Measurements from ENCODE around the gene GRB10. TPM values are rescaled to one million over a fixed set of nuclear protein-coding genes. Genes with fewer than 3 reads are reported as not detected.

The GRB10 gene
- total RNA-seq, 2 experiments from 2014 or later = 5.9 to 8.4 TPM

DNA sequence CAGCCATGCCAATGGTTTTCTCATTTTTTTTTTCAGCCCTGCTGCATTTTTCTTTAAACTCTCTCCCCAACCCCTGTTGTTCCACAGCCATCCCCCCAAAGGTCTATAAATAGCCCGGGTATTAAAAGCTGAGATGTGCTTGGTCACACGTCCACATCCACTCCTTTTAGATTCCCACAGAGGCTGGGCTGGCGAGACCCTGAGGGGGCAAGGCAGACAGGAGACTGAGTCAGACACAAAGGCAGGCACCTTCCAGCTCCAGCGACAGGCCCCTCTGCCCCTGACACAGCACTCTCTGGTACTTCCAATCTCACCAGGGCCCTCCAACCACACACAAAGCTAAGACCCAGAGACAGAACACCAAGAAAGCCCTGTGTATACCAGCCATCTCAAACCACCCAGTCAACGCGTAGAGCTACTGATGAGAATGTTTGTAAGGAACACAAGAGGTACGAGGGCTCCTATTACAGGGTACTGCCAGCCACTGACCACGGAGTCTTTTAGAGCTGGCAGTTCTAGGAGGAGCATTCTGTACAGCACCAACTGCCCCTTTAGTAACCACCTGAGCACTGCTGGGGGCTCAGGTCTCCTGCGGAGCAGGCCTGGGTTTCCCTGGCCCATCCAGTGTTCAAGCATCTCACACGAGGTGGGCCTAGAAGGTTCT, 153.3 kb downstream of the GRB10 start:
- Mint-ChIP-seq H3K9me3 (no peaks in the 10 kb centered on the region), H3K4me1 (ENCODE audit: low read depth) (no peaks in the 10 kb centered on the region), H3K4me3 (no peak overlapping the region), H3K27me3 (peaks cover 7% of the 10 kb centered on the region), H3K36me3 (ENCODE audit: low read depth) (no peaks in the 10 kb centered on the region), H3K27ac (no peak overlapping the region)
- Histone ChIP-seq H3K27me3 (ENCODE audit: control insufficient read depth in 1 of 2, insufficient read depth in 2 of 2, low read length in 2 of 2) (peaks cover 0 to 4% of the 10 kb centered on the region in 2 experiments), H3K4me1 (ENCODE audit: insufficient read depth, low read length) (peaks cover 6% of the 10 kb centered on the region), H3K27ac (ENCODE audit: low read depth in 1 of 2, low read length in 2 of 2) (no peak overlapping the region), H3K36me3 (ENCODE audit: insufficient read depth, low read length) (no peaks in the 10 kb centered on the region), H3K4me3 (ENCODE audit: low read length) (no peak overlapping the region), H3K9me3 (ENCODE audit: control insufficient read depth in 1 of 2, insufficient read depth in 1 of 2, low read length in 2 of 2) (no peaks in the 10 kb centered on the region)
- no peak for DNase-seq
- POLR2A ChIA-PET = no interaction called here
- CTCF ChIA-PET = interaction anchor here (1.0 kb wide), 1 partner anchor 512 kb away, joined by 3 read pairs; no protein-coding TSS in a partner anchor
- ATAC-seq (ENCODE audit: poor library complexity) = no peak
- TF ChIP-seq, protein P1, sequence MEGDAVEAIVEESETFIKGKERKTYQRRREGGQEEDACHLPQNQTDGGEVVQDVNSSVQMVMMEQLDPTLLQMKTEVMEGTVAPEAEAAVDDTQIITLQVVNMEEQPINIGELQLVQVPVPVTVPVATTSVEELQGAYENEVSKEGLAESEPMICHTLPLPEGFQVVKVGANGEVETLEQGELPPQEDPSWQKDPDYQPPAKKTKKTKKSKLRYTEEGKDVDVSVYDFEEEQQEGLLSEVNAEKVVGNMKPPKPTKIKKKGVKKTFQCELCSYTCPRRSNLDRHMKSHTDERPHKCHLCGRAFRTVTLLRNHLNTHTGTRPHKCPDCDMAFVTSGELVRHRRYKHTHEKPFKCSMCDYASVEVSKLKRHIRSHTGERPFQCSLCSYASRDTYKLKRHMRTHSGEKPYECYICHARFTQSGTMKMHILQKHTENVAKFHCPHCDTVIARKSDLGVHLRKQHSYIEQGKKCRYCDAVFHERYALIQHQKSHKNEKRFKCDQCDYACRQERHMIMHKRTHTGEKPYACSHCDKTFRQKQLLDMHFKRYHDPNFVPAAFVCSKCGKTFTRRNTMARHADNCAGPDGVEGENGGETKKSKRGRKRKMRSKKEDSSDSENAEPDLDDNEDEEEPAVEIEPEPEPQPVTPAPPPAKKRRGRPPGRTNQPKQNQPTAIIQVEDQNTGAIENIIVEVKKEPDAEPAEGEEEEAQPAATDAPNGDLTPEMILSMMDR (IDR thresholded peaks at IDR 0.05) = no peak
- intact Hi-C loops (cut with DNase I, micrococcal nuclease) = no loop called here

DNA sequence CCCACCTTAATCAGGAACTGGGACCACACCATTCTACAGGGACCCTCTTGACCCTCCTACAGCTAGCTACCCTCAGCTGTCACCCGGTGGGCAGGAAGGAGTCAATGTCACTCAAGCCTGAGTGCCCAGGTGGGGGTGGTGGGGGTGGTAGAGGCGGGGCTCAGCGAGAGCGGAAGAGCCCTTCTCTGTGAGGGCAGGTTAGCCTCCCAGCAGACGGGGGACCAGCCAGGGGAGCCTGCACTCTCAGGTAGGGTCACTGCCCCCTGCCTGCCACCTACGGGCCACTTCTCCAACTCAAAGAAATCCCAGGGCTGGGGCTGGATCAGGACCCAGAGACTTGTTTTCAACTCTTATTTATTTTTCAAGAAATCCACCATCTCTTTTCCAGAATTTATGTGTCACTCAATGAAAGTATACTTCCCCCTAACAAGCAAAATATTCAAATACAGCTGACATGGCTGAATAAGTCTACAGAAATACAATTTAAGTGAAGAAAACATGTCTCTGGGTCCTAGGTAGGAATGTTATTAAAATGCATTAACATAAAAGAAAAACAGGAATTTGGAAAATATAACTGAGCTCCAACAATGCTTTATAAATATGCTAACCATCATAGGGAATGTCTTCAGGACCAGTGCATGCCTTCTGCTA, 154.1 kb downstream of the GRB10 start:
- H3K27me3 Mint-ChIP-seq = peaks cover 7% of the 10 kb centered on the region
- Histone ChIP-seq H3K4me3 (ENCODE audit: low read length) (no peak overlapping the region), H3K4me1 (ENCODE audit: insufficient read depth, low read length) (peaks cover 6% of the 10 kb centered on the region), H3K36me3 (ENCODE audit: insufficient read depth, low read length) (no peaks in the 10 kb centered on the region), H3K27me3 (ENCODE audit: control insufficient read depth in 1 of 2, insufficient read depth in 2 of 2, low read length in 2 of 2) (peaks cover 0 to 4% of the 10 kb centered on the region in 2 experiments), H3K9me3 (ENCODE audit: control insufficient read depth in 1 of 2, insufficient read depth in 1 of 2, low read length in 2 of 2) (no peaks in the 10 kb centered on the region), H3K27ac (ENCODE audit: low read depth in 1 of 2, low read length in 2 of 2) (no peak overlapping the region)
- no peak overlapping the region for H3K27ac Mint-ChIP-seq
- intact Hi-C loops (cut with DNase I, micrococcal nuclease) = no loop called here
- DNase-seq (no peak), ATAC-seq (ENCODE audit: poor library complexity) (no peak)
- H3K9me3 Mint-ChIP-seq = no peaks in the 10 kb centered on the region
- H3K36me3 Mint-ChIP-seq (ENCODE audit: low read depth) = no peaks in the 10 kb centered on the region
- no peak overlapping the region for H3K4me3 Mint-ChIP-seq
- POLR2A ChIA-PET = no interaction called here
- TF ChIP-seq, protein P1 (IDR thresholded peaks at IDR 0.05) = no peak
- no peaks in the 10 kb centered on the region for H3K4me1 Mint-ChIP-seq (ENCODE audit: low read depth)
- CTCF ChIA-PET = interaction anchor here (0.6 to 1.0 kb wide), 2 partner anchors 513 to 590 kb away, joined by 3 to 4 read pairs; no protein-coding TSS in a partner anchor

DNA sequence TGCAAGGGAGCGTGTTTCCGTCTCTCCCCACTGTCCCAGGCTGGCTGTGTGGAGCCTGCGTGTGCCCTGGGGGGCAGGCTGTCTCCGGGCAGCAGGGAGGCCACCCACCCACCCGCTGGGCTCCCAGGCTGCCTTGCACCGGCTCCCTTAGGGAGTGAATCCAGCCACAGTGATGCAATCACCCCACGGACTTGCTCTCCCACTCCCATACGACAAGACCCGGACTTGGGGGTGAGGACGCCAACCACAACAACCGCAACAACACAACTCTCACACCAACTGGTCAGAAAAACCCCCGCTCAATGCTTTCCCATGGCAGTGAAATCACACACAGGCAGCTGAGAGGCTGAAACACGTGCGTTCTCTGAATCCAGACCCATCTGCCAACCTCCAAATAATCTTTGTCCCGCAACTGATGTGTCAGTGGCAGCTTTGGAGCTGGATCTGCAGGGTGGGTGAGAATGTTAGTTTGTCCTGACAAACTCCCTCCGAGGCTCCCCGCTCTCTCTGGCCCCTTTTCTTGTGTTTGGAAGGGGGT, 154.8 kb downstream of the GRB10 start:
- H3K4me1 ChIP-seq (ENCODE audit: insufficient read depth, low read length) = peaks cover 5% of the 10 kb centered on the region
- TF ChIP-seq, protein P1 (IDR thresholded peaks at IDR 0.05) = no peak
- ATAC-seq (ENCODE audit: poor library complexity) = no peak
- H3K27me3 ChIP-seq (ENCODE audit: control insufficient read depth in 1 of 2, insufficient read depth in 2 of 2, low read length in 2 of 2) = no peaks in the 10 kb centered on the region
- H3K27ac ChIP-seq (ENCODE audit: low read depth in 1 of 2, low read length in 2 of 2) = no peak overlapping the region
- intact Hi-C loops (cut with DNase I, micrococcal nuclease) = no loop called here
- H3K9me3 Mint-ChIP-seq = no peaks in the 10 kb centered on the region
- DNase-seq = no peak
- H3K4me1 Mint-ChIP-seq (ENCODE audit: low read depth) = no peaks in the 10 kb centered on the region
- H3K4me3 ChIP-seq (ENCODE audit: low read length) = no peak overlapping the region
- ChIA-PET CTCF (interaction anchor here (0.6 kb wide), 1 partner anchor 590 kb away, joined by 4 read pairs; no protein-coding TSS in a partner anchor), POLR2A (interaction anchor here (0.7 kb wide), 1 partner anchor 95 kb away, joined by 3 read pairs; no protein-coding TSS in a partner anchor)
- H3K4me3 Mint-ChIP-seq = no peak overlapping the region
- no peaks in the 10 kb centered on the region for H3K9me3 ChIP-seq (ENCODE audit: control insufficient read depth in 1 of 2, insufficient read depth in 1 of 2, low read length in 2 of 2)
- no peaks in the 10 kb centered on the region for H3K36me3 ChIP-seq (ENCODE audit: insufficient read depth, low read length)
- no peaks in the 10 kb centered on the region for H3K36me3 Mint-ChIP-seq (ENCODE audit: low read depth)
- H3K27me3 Mint-ChIP-seq = peaks cover under 1% of the 10 kb centered on the region
- no peak overlapping the region for H3K27ac Mint-ChIP-seq
